H1 (cell line): Measurements from ENCODE around the gene DHDH.

Source experiments
- CBX5 ChIP-seq: fragments of 300-800, 300-1000 bp; sonication (generic); IDR thresholded peaks from 2 replicates; pipeline ENCODE4 v1.7.1; 2016; ENCODE audit warnings: antibody characterized with exemption, low read length, low read depth
- CREB1 ChIP-seq: IDR thresholded peaks from 2 replicates; pipeline ENCODE4 v1.6.1; 2012; ENCODE audit warnings: inconsistent platforms
- CTCF ChIP-seq, 3 experiments: IDR thresholded peaks; 1 replicate in 2 of 3; 2 replicates in 1 of 3; pipeline versions ENCODE4 v1.5.1 to v1.6.1; 2011; ENCODE audit warnings: low read length in 3 of 3, mild to moderate bottlenecking in 3 of 3, inconsistent platforms in 2 of 3, low read depth in 1 of 3, moderate library complexity in 1 of 3; ENCODE audit not compliant: insufficient read depth in 1 of 3; ENCODE audit errors: control extremely low read depth in 1 of 3
- GABPA ChIP-seq: IDR thresholded peaks from 2 replicates; pipeline ENCODE4 v1.6.1; 2011; ENCODE audit warnings: mild to moderate bottlenecking, low read length, moderate library complexity, borderline replicate concordance; ENCODE audit not compliant: insufficient read depth
- JUND ChIP-seq: IDR thresholded peaks from 2 replicates; pipeline ENCODE4 v1.6.1; 2011; ENCODE audit warnings: mild to moderate bottlenecking, improper control_type of control experiment, low read length
- POLR2A ChIP-seq, 2 experiments: IDR thresholded peaks; 1 replicate in 1 of 2; 2 replicates in 1 of 2; pipeline ENCODE4 v1.6.1; 2011; ENCODE audit warnings: low read depth in 2 of 2, low read length in 2 of 2, mild to moderate bottlenecking in 2 of 2; ENCODE audit errors: control extremely low read depth in 1 of 2
- POLR2AphosphoS5 ChIP-seq: IDR thresholded peaks from 2 replicates; pipeline ENCODE4 v1.6.1; 2011; ENCODE audit warnings: low read depth, low read length
- TAF1 ChIP-seq: IDR thresholded peaks from 2 replicates; pipeline ENCODE4 v1.6.1; 2011; ENCODE audit warnings: mild to moderate bottlenecking, low read depth, low read length
- ZNF274 ChIP-seq: IDR thresholded peaks from 2 replicates; pipeline ENCODE4 v1.7.0; 2012; ENCODE audit warnings: low read length, borderline replicate concordance; ENCODE audit errors: extremely low read depth
- TF ChIP-seq, protein P1 (sequence below): IDR thresholded peaks from 2 replicates; pipeline ENCODE4 v1.6.1; 2012; ENCODE audit warnings: low read length, inconsistent platforms

- no peak for TF ChIP-seq TAF1
- TF ChIP-seq ZNF274 = no peak
- no peak for TF ChIP-seq CTCF (IDR thresholded peaks at IDR 0.05; ENCODE audit: control extremely low read depth in 1 of 3, insufficient read depth in 1 of 3, low read depth in 1 of 3, low read length in 3 of 3)
- TF ChIP-seq JUND = no peak
- TF ChIP-seq POLR2A (IDR thresholded peaks at IDR 0.05; ENCODE audit: control extremely low read depth in 1 of 2, low read depth in 2 of 2, low read length in 2 of 2) = peak in 1 of 2 experiments; percentile 34; a peak in 2 of 3 replicates
- TF ChIP-seq CBX5 = no peak
- TF ChIP-seq GABPA = no peak
- TF ChIP-seq, protein P1, sequence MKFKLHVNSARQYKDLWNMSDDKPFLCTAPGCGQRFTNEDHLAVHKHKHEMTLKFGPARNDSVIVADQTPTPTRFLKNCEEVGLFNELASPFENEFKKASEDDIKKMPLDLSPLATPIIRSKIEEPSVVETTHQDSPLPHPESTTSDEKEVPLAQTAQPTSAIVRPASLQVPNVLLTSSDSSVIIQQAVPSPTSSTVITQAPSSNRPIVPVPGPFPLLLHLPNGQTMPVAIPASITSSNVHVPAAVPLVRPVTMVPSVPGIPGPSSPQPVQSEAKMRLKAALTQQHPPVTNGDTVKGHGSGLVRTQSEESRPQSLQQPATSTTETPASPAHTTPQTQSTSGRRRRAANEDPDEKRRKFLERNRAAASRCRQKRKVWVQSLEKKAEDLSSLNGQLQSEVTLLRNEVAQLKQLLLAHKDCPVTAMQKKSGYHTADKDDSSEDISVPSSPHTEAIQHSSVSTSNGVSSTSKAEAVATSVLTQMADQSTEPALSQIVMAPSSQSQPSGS = no peak
- TF ChIP-seq POLR2AphosphoS5 = peak; percentile 33; the same call in 1 of the 2 replicates
- TF ChIP-seq CREB1 = no peak
These were observed 33.2 kb downstream of the DHDH start for GRCh38 chr19:48966541-48967345.
